ENCODE measurements around the gene SLC35A5. TPM values are rescaled to one million over a fixed set of nuclear protein-coding genes. Genes with fewer than 3 reads are reported as not detected.

The SLC35A5 gene
- total and polyA plus RNA-seq, 2 of the 4 experiments (the other 2 are of a cell fraction), result 19.5 to 25.6 TPM

- Histone ChIP-seq H2BK5ac (ENCODE audit: low read depth, low read length, poor library complexity, severe bottlenecking) (no peak overlapping the region), H4K8ac (ENCODE audit: low read depth in 2 of 2, low read length in 2 of 2) (no peak overlapping the region), H3K18ac (ENCODE audit: low read depth, low read length) (no peak overlapping the region), H2AFZ (replicated peaks; ENCODE audit: low read length, poor library complexity) (no peak overlapping the region), H3K27me3 (ENCODE audit: control insufficient read depth, insufficient read depth, low read length) (no peaks in the 10 kb centered on the region), H3K4ac (ENCODE audit: low read depth, low read length) (no peak overlapping the region), H3K36me3 (ENCODE audit: control insufficient read depth, insufficient read depth, low read length) (peaks cover 11% of the 10 kb centered on the region), H2AK5ac (ENCODE audit: low read depth, low read length) (no peak overlapping the region), H3K14ac (replicated peaks; ENCODE audit: low read depth, low read length) (no peak overlapping the region), H2BK20ac (ENCODE audit: low read depth, low read length) (no peak overlapping the region), H3K9me1 (ENCODE audit: insufficient read depth, low read length) (peaks cover 9% of the 10 kb centered on the region), H2AK9ac (replicated peaks; ENCODE audit: low read depth, low read length, poor library complexity) (no peak overlapping the region), H3K56ac (ENCODE audit: extremely low read depth, insufficient read depth, low read length) (no peak overlapping the region), H2BK15ac (ENCODE audit: low read depth, low read length) (no peak overlapping the region), H2BK120ac (ENCODE audit: low read depth, low read length) (no peak overlapping the region), H4K20me1 (ENCODE audit: insufficient read depth, low read length) (peaks cover 2% of the 10 kb centered on the region; the same call in 1 of the 2 replicates), H3K27ac (ENCODE audit: insufficient read depth, low read length) (no peak overlapping the region), H4K91ac (ENCODE audit: insufficient read depth, low read depth, low read length) (no peak overlapping the region), H3K79me1 (ENCODE audit: low read depth in 1 of 2, low read length in 2 of 2) (peaks cover 15 to 21% of the 10 kb centered on the region in 2 experiments), H3K9ac (ENCODE audit: low read depth, low read length) (no peak overlapping the region), H3K9me3 (ENCODE audit: control insufficient read depth, insufficient read depth, low read length) (no peaks in the 10 kb centered on the region), H3K4me3 (ENCODE audit: insufficient read depth, low read depth, low read length) (no peak overlapping the region), H3K4me1 (ENCODE audit: control insufficient read depth, insufficient read depth, low read length) (peaks cover 5% of the 10 kb centered on the region), H4K5ac (ENCODE audit: low read depth, low read length) (no peak overlapping the region), H3K23ac (ENCODE audit: low read depth, low read length) (no peak overlapping the region; the same call in 1 of the 2 replicates), H3K4me2 (ENCODE audit: low read depth, low read length) (no peak overlapping the region)
- in situ Hi-C loops (cut with MboI; ENCODE audit: low sequenced_read_pairs) (loop anchor here (25.0 kb wide), 1 partner anchor 659 kb away; no protein-coding TSS in a partner anchor), intact Hi-C loops (cut with micrococcal nuclease) (no loop called here), dilution Hi-C loops (cut with HindIII; ENCODE audit: low sequenced_read_pairs, unreplicated experiment) (no loop called here)
- ATAC-seq (ENCODE audit: low read depth) (no peak), DNase-seq (no peak)
- TF ChIP-seq MAZ (IDR thresholded peaks at IDR 0.05; ENCODE audit: borderline replicate concordance, low read depth, low read length) (no peak), NFE2L2 (IDR thresholded peaks at IDR 0.05; ENCODE audit: low read depth, low read length) (no peak), RAD21 (IDR thresholded peaks at IDR 0.05; ENCODE audit: low read length) (no peak)
- POLR2A ChIA-PET (ENCODE audit: unreplicated experiment), result no interaction called here
- CTCF ChIA-PET, result no interaction called here
- TSS peak; percentile 5 for BruUV-seq (replicated peaks)
- 33% methylated on average over 1 of the region's 1 CpG; no CpG with 5 or more reads in 1 of the 2 experiments for WGBS, 2 experiments (ENCODE audit: extremely low coverage in 2 of 2, insufficient read length in 1 of 2)
Measured at GRCh38 chr3:112627919-112628466, 66.1 kb downstream of the SLC35A5 start.

All from IMR-90 (cell line).